Measurements from ENCODE around the gene CAMKV. TPM values are rescaled to one million over a fixed set of nuclear protein-coding genes. Genes with fewer than 3 reads are reported as not detected.

The CAMKV gene
- total and polyA plus RNA-seq, 2 of the 8 experiments (the other 6 are each of a cell fraction or from before 2014, with no cell fraction given), result 56.3 to 66.4 TPM

DNA sequence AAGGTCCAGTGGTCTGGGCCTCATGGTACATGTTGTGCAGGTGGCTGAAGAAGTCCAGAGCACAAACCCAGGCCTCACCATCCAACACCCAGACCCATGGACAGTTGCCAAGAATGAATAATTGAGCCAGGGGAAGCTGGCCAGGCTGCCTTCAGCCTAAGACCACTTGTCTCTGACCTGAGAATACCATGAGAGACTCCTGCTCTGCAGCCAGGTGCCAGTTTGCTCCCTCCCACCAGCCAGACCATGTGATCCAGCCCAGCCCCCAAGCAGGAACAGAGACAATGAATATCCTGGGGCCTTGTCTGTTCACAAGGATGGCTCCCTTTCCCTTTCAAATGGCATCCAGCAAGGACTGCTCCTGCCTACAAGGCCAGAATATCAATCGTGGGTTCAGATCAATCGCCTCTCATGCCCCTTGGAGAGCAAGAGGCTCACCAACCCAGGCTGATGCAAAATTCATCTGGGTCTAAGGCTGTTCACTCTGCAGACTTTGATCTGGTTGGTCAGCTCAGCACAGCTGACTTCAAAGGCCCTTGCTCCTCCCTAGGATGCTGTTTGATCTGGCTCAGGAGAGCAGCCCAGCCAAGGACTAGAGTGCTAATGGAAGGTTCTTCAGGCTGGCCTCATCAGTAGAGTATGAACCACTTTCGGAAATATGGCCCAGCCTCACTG is 26.7 kb downstream of the CAMKV start:
- Histone ChIP-seq H2BK20ac (ENCODE audit: low read length) (no peak overlapping the region), H2AK5ac (ENCODE audit: low read depth, low read length) (no peak overlapping the region), H3K23ac (ENCODE audit: insufficient read length) (no peak overlapping the region), H3K9ac (replicated peaks in 1 of 4; ENCODE audit: extremely low read depth in 1 of 4, low read depth in 3 of 4, low read length in 3 of 4) (no peak overlapping the region), H2AFZ (ENCODE audit: low read length) (no peak overlapping the region), H2BK12ac (ENCODE audit: low read depth, low read length) (no peak overlapping the region), H4K8ac (ENCODE audit: extremely low read depth, insufficient read depth, low read length) (no peak overlapping the region; the same call in 1 of the 2 replicates), H3K18ac (ENCODE audit: extremely low read depth, low read length) (no peak overlapping the region), H3K27ac (ENCODE audit: low read depth, low read length) (no peak overlapping the region), H2BK5ac (ENCODE audit: low read depth, low read length) (no peak overlapping the region; the same call in 1 of the 2 replicates), H3K36me3 (ENCODE audit: control insufficient read depth in 2 of 4, insufficient read depth in 4 of 4, low read length in 3 of 4) (peaks cover 2 to 46% (median 35%) of the 10 kb centered on the region in 4 experiments; a peak in 7 of 8 replicates), H3K79me1 (ENCODE audit: low read depth, low read length) (peaks cover under 1% of the 10 kb centered on the region; the same call in 1 of the 2 replicates), H3K9me3 (ENCODE audit: insufficient read depth in 2 of 2, low read depth in 1 of 2, low read length in 1 of 2) (no peaks in the 10 kb centered on the region), H3K27me3 (replicated peaks in 1 of 4; ENCODE audit: control insufficient read depth in 3 of 4, extremely low read depth in 1 of 4, insufficient read depth in 3 of 4, low read length in 3 of 4) (no peaks in the 10 kb centered on the region), H4K5ac (ENCODE audit: insufficient read length, low read depth, low read length) (no peak overlapping the region), H4K91ac (replicated peaks; ENCODE audit: insufficient read length, low read length) (no peak overlapping the region), H3K23me2 (ENCODE audit: low read depth, low read length) (no peaks in the 10 kb centered on the region), H3K4me3 (ENCODE audit: extremely low read depth in 1 of 4, insufficient read depth in 2 of 4, low read depth in 3 of 4, low read length in 4 of 4) (no peak overlapping the region), H3K56ac (replicated peaks; ENCODE audit: insufficient read length, low read depth, low read length) (no peak overlapping the region), H3K4me1 (replicated peaks in 1 of 4; ENCODE audit: control insufficient read depth in 3 of 4, insufficient read depth in 4 of 4, low read length in 3 of 4) (peaks cover 0 to 6% (median 0%) of the 10 kb centered on the region in 4 experiments; a peak in 2 of 7 replicates), H2BK15ac (ENCODE audit: low read length) (no peak overlapping the region), H4K20me1 (replicated peaks in 1 of 2; ENCODE audit: control insufficient read depth in 1 of 2, insufficient read depth in 2 of 2, low read length in 2 of 2) (peaks cover 0 to 5% of the 10 kb centered on the region in 2 experiments), H2BK120ac (replicated peaks; ENCODE audit: low read depth, low read length) (no peak overlapping the region), H3K14ac (ENCODE audit: insufficient read length) (no peak overlapping the region), H3K79me2 (ENCODE audit: control insufficient read depth in 1 of 2, insufficient read depth in 2 of 2, low read length in 2 of 2) (no peaks in the 10 kb centered on the region), H3K4me2 (ENCODE audit: insufficient read depth in 1 of 2, low read depth in 2 of 2, low read length in 2 of 2) (no peak overlapping the region), H3K4ac (replicated peaks; ENCODE audit: insufficient read length, low read depth, low read length) (no peak overlapping the region)
- CTCF ChIA-PET (ENCODE audit: partially characterized antibody), result interaction anchor here (1.2 to 15.2 kb wide), 11 partner anchors 12 to 303 kb away, joined by 3 to 306 read pairs (median 20); partner anchors contain the start of genes CDHR4, INKA1, MST1R and TRAIP
- no peak for DNase-seq (ENCODE audit: low read depth in 1 of 2, low spot score in 2 of 2)
- POLR2A ChIA-PET (ENCODE audit: partially characterized antibody), result interaction anchor here (1.8 kb wide), 1 partner anchor 13 kb away, joined by 5 read pairs; the partner anchor contains the start of gene TRAIP
- 85% methylated on average over 3 of the region's 3 CpGs; no CpG with 5 or more reads in 1 of the 2 experiments for WGBS, 2 experiments (ENCODE audit: extremely low coverage in 1 of 2, insufficient coverage in 1 of 2, insufficient read length in 1 of 2, insufficient replicate concordance in 2 of 2, low coverage in 1 of 2, low lambda C conversion rate in 2 of 2, missing lambda C conversion rate in 1 of 2)
- FAIRE-seq, result no peak
- TF ChIP-seq CHD2 (IDR thresholded peaks at IDR 0.05; ENCODE audit: low read length) (no peak), EZH2 (IDR thresholded peaks at IDR 0.05; ENCODE audit: low read depth, low read length, severe bottlenecking) (no peak), POU5F1 (IDR thresholded peaks at IDR 0.05; ENCODE audit: low read depth, low read length) (no peak), JUN (IDR thresholded peaks at IDR 0.05; ENCODE audit: low read depth, low read length) (no peak), FOSL1 (IDR thresholded peaks at IDR 0.05; ENCODE audit: insufficient read depth, low read depth, low read length) (no peak), MAFK (IDR thresholded peaks at IDR 0.05; ENCODE audit: low read depth, low read length) (no peak), POLR2AphosphoS5 (IDR thresholded peaks at IDR 0.05; ENCODE audit: low read depth, low read length) (no peak), RXRA (IDR thresholded peaks at IDR 0.05; ENCODE audit: insufficient read depth, low read depth, low read length) (no peak), SP1 (IDR thresholded peaks at IDR 0.05; ENCODE audit: low read depth, low read length) (no peak)
- TF ChIP-seq, protein P1, sequence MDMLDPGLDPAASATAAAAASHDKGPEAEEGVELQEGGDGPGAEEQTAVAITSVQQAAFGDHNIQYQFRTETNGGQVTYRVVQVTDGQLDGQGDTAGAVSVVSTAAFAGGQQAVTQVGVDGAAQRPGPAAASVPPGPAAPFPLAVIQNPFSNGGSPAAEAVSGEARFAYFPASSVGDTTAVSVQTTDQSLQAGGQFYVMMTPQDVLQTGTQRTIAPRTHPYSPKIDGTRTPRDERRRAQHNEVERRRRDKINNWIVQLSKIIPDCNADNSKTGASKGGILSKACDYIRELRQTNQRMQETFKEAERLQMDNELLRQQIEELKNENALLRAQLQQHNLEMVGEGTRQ (IDR thresholded peaks at IDR 0.05; ENCODE audit: low read length), result no peak
- TF ChIP-seq, protein P2, sequence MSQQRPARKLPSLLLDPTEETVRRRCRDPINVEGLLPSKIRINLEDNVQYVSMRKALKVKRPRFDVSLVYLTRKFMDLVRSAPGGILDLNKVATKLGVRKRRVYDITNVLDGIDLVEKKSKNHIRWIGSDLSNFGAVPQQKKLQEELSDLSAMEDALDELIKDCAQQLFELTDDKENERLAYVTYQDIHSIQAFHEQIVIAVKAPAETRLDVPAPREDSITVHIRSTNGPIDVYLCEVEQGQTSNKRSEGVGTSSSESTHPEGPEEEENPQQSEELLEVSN (IDR thresholded peaks at IDR 0.05), result no peak
